IMR-90 (cell line): Measurements from ENCODE around the gene SCN8A. TPM values are rescaled to one million over a fixed set of nuclear protein-coding genes. Genes with fewer than 3 reads are reported as not detected.

Experiments used
- ATAC-seq: fragments of 200-7000 bp; cut with Tn5 transposase; 2 replicates; pipeline ENCODE4 v1.9.1; 2020; ENCODE audit warnings: low read depth, mild to moderate bottlenecking, moderate library complexity
- BruUV-seq: library from RNA; stranded (reverse); fragments of 400-500 nt; replicated peaks from 2 replicates; lab custom pipeline; 2021; lab: Mats Ljungman, UMichigan
- CTCF ChIA-PET: fragments of 300-600 bp; formaldehyde crosslinking; extraction: SDS; loops from one replicate; lab custom pipeline; 2021; ENCODE audit warnings: antibody characterized with exemption; lab: Yijun Ruan, JAX
- POLR2A ChIA-PET: fragments of 300-600 bp; sonication (Branson Sonifier 250); formaldehyde crosslinking; loops from one replicate; lab custom pipeline; 2022; ENCODE audit warnings: antibody characterized with exemption; ENCODE audit not compliant: unreplicated experiment; lab: Charles Lee
- DNase-seq: peaks from one replicate; pipeline ENCODE4 v3.0.0; 2013
- H2AFZ ChIP-seq: replicated peaks from 2 replicates; pipeline ENCODE3; 2013; ENCODE audit warnings: low read length, mild to moderate bottlenecking; ENCODE audit not compliant: poor library complexity
- H2AK5ac ChIP-seq: 2 replicates; pipeline ENCODE4 v1.6.1; 2013; ENCODE audit warnings: low read depth, low read length, inconsistent platforms
- H2AK9ac ChIP-seq: replicated peaks from 2 replicates; pipeline ENCODE3; 2013; ENCODE audit warnings: mild to moderate bottlenecking, low read depth, low read length, moderate library complexity; ENCODE audit not compliant: poor library complexity
- H2BK120ac ChIP-seq: 2 replicates; pipeline ENCODE4 v1.6.1; 2013; ENCODE audit warnings: low read depth, low read length, inconsistent platforms
- H2BK15ac ChIP-seq: 3 replicates; pipeline ENCODE4 v1.6.1; 2013; ENCODE audit warnings: low read depth, low read length, inconsistent platforms
- H2BK20ac ChIP-seq: 2 replicates; pipeline ENCODE4 v1.6.1; 2013; ENCODE audit warnings: low read depth, mild to moderate bottlenecking, inconsistent platforms, low read length, moderate library complexity
- H2BK5ac ChIP-seq: 2 replicates; pipeline ENCODE4 v1.6.1; 2013; ENCODE audit warnings: mild to moderate bottlenecking, low read depth, low read length, inconsistent platforms; ENCODE audit not compliant: poor library complexity, severe bottlenecking
- H3K14ac ChIP-seq: replicated peaks from 2 replicates; pipeline ENCODE4 v1.6.1; 2013; ENCODE audit warnings: low read depth, low read length, inconsistent platforms
- H3K18ac ChIP-seq: 2 replicates; pipeline ENCODE4 v1.6.1; 2013; ENCODE audit warnings: low read depth, low read length, control low read depth
- H3K23ac ChIP-seq: 2 replicates; pipeline ENCODE4 v1.6.1; 2013; ENCODE audit warnings: low read depth, low read length, inconsistent platforms
- H3K27ac ChIP-seq: 2 replicates; pipeline ENCODE4 v1.5.1; 2013; ENCODE audit warnings: mild to moderate bottlenecking, control low read depth, low read length; ENCODE audit not compliant: insufficient read depth
- H3K27me3 ChIP-seq: 2 replicates; pipeline ENCODE4 v1.6.1; 2013; ENCODE audit warnings: low read length; ENCODE audit not compliant: control insufficient read depth, insufficient read depth
- H3K36me3 ChIP-seq: 2 replicates; pipeline ENCODE4 v1.6.1; 2013; ENCODE audit warnings: low read length, mixed read lengths; ENCODE audit not compliant: control insufficient read depth, insufficient read depth
- H3K4ac ChIP-seq: 2 replicates; pipeline ENCODE4 v1.6.1; 2013; ENCODE audit warnings: low read depth, low read length, inconsistent platforms
- H3K4me1 ChIP-seq: 2 replicates; pipeline ENCODE4 v1.6.1; 2013; ENCODE audit warnings: low read length, mixed read lengths; ENCODE audit not compliant: control insufficient read depth, insufficient read depth
- H3K4me2 ChIP-seq: 2 replicates; pipeline ENCODE4 v1.6.1; 2013; ENCODE audit warnings: low read depth, mild to moderate bottlenecking, control low read depth, low read length, moderate library complexity
- H3K4me3 ChIP-seq: 2 replicates; pipeline ENCODE4 v1.5.1; 2013; ENCODE audit warnings: low read depth, mild to moderate bottlenecking, control low read depth, low read length, moderate library complexity; ENCODE audit not compliant: insufficient read depth
- H3K56ac ChIP-seq: 2 replicates; pipeline ENCODE4 v1.6.1; 2013; ENCODE audit warnings: low read length, inconsistent platforms; ENCODE audit not compliant: insufficient read depth; ENCODE audit errors: extremely low read depth
- H3K79me1 ChIP-seq, 2 experiments: 2 replicates each; pipeline ENCODE4 v1.6.1; 2013; ENCODE audit warnings: low read length in 2 of 2, inconsistent platforms in 1 of 2, low read depth in 1 of 2
- H3K9ac ChIP-seq: 2 replicates; pipeline ENCODE4 v1.6.1; 2013; ENCODE audit warnings: low read depth, low read length, control low read depth
- H3K9me1 ChIP-seq: 2 replicates; pipeline ENCODE4 v1.6.1; 2013; ENCODE audit warnings: low read length, inconsistent platforms; ENCODE audit not compliant: insufficient read depth
- H3K9me3 ChIP-seq: 2 replicates; pipeline ENCODE4 v1.6.1; 2013; ENCODE audit warnings: low read length; ENCODE audit not compliant: control insufficient read depth, insufficient read depth
- H4K20me1 ChIP-seq: 2 replicates; pipeline ENCODE4 v1.6.1; 2013; ENCODE audit warnings: low read length, inconsistent platforms; ENCODE audit not compliant: insufficient read depth
- H4K5ac ChIP-seq: 2 replicates; pipeline ENCODE4 v1.6.1; 2013; ENCODE audit warnings: mild to moderate bottlenecking, low read depth, low read length, control low read depth
- H4K8ac ChIP-seq, 2 experiments: 2 replicates each; pipeline ENCODE4 v1.6.1; 2013; ENCODE audit warnings: low read depth in 2 of 2, low read length in 2 of 2, control low read depth in 1 of 2, inconsistent platforms in 1 of 2
- H4K91ac ChIP-seq: 2 replicates; pipeline ENCODE4 v1.6.1; 2013; ENCODE audit warnings: low read depth, low read length, inconsistent platforms; ENCODE audit not compliant: insufficient read depth
- RCOR1 ChIP-seq: IDR thresholded peaks from 2 replicates; pipeline ENCODE4 v1.6.1; 2012; ENCODE audit warnings: mild to moderate bottlenecking, low read length, improper control_type of control experiment; ENCODE audit not compliant: insufficient replicate concordance
- WGBS, 2 experiments: methylation state at CpG; one replicate each; pipeline versions ENCODE4 v1.1.5 to v1.1.7; 2013; ENCODE audit warnings: missing lambda C conversion rate in 2 of 2; ENCODE audit not compliant: insufficient read length in 1 of 2; ENCODE audit errors: extremely low coverage in 2 of 2; 5-methylcytosine and 5-hydroxymethylcytosine counted together
- dilution Hi-C: fragments of 300-500 bp; cut with HindIII; formaldehyde crosslinking; loops from one replicate; pipeline ENCODE4 v1.14.3; 2018; ENCODE audit warnings: low sequenced_read_pairs; ENCODE audit not compliant: unreplicated experiment
- in situ Hi-C: fragments of 300-500 bp; cut with MboI; formaldehyde crosslinking; loops from 3 replicates; pipeline ENCODE4 v1.14.3; 2019; ENCODE audit warnings: low sequenced_read_pairs, inconsistent platforms, mixed read lengths
- intact Hi-C: fragments of 100-400 bp; cut with micrococcal nuclease; formaldehyde crosslinking; loops from 2 replicates; pipeline ENCODE4 v1.10.0; 2022
- polyA plus RNA-seq, 3 experiments: library from polyadenylated mRNA; depleted of rRNA; stranded (reverse); fragments of >200 nt; gene quantifications; 2 replicates each; pipeline ENCODE4 v1.2.3, GENCODE V29; 2012; ENCODE audit warnings: low replicate concordance in 1 of 3
- total RNA-seq: library from RNA; depleted of rRNA; stranded (reverse); fragments of >200 nt; gene quantifications from 2 replicates; pipeline ENCODE4 v1.2.3, GENCODE V29; 2012

The SCN8A gene
- total and polyA plus RNA-seq, 2 of the 4 experiments (the other 2 are of a cell fraction) = 6.9 to 19.7 TPM

- no peak for TF ChIP-seq RCOR1
- H4K20me1 ChIP-seq = no peaks in the 10 kb centered on the region
- H3K9ac ChIP-seq = no peak overlapping the region
- no peaks in the 10 kb centered on the region; the same call in 1 of the 2 replicates for H3K9me3 ChIP-seq
- 10% methylated on average over 2 of the region's 2 CpGs; no CpG with 5 or more reads in 1 of the 2 experiments for WGBS, 2 experiments
- H3K9me1 ChIP-seq = no peaks in the 10 kb centered on the region
- dilution Hi-C loops = no loop called here
- H2AFZ ChIP-seq = no peak overlapping the region
- CTCF ChIA-PET = no interaction called here
- no peak overlapping the region for H3K56ac ChIP-seq
- no peaks in the 10 kb centered on the region for H3K4me1 ChIP-seq
- H3K18ac ChIP-seq = no peak overlapping the region
- no peak overlapping the region for H2AK9ac ChIP-seq
- no peak overlapping the region for H3K23ac ChIP-seq
- H2BK120ac ChIP-seq = no peak overlapping the region
- intact Hi-C loops = no loop called here
- no peak overlapping the region for H4K5ac ChIP-seq
- BruUV-seq = no TSS peak
- no peak overlapping the region for H3K4me3 ChIP-seq
- no peak for DNase-seq
- POLR2A ChIA-PET = no interaction called here
- H2BK15ac ChIP-seq = no peak overlapping the region
- ATAC-seq = no peak
- in situ Hi-C loops = no loop called here
- H3K27me3 ChIP-seq = peaks cover 10% of the 10 kb centered on the region
- H3K36me3 ChIP-seq = no peaks in the 10 kb centered on the region
- H2AK5ac ChIP-seq = no peak overlapping the region
- no peak overlapping the region for H4K8ac ChIP-seq
- H2BK5ac ChIP-seq = no peak overlapping the region
- no peak overlapping the region for H4K91ac ChIP-seq
- no peaks in the 10 kb centered on the region for H3K79me1 ChIP-seq
- H3K27ac ChIP-seq = no peak overlapping the region
- no peak overlapping the region for H3K4me2 ChIP-seq
- no peak overlapping the region for H3K4ac ChIP-seq
- no peak overlapping the region for H3K14ac ChIP-seq
- H2BK20ac ChIP-seq = no peak overlapping the region
These were observed 42.8 kb upstream of the SCN8A start for GRCh38 chr12:51548241-51548640.
